ENCODE results near the gene CYSLTR1. TPM values are rescaled to one million over a fixed set of nuclear protein-coding genes. Genes with fewer than 3 reads are reported as not detected.
"Not testable (repeated sequence)": the region's sequence is repeated elsewhere in the genome, so short reads cannot be mapped to it uniquely, and the experiment has no call there.

The CYSLTR1 gene
- total RNA-seq, 6 donors from 2014 or later = 0.67 to 7.0 (median 3.3) TPM

- Histone ChIP-seq H3K36me3 (no peaks in the 10 kb centered on the region), H3K4me1 (no peaks in the 10 kb centered on the region), H3K27ac (no peak overlapping the region), H3K27me3 (no peaks in the 10 kb centered on the region), H3K9me3 (no peaks in the 10 kb centered on the region), H3K4me3 (no peak overlapping the region)
- no peak for ATAC-seq (ENCODE audit: low FRiP score in 2 of 2)
- 62 to 74% methylated on average over 2 of the region's 2 CpGs for WGBS, 2 donors
- DNase-seq = no peak
- TF ChIP-seq POLR2AphosphoS5 (IDR thresholded peaks at IDR 0.05) = no peak
- TF ChIP-seq, protein P1, sequence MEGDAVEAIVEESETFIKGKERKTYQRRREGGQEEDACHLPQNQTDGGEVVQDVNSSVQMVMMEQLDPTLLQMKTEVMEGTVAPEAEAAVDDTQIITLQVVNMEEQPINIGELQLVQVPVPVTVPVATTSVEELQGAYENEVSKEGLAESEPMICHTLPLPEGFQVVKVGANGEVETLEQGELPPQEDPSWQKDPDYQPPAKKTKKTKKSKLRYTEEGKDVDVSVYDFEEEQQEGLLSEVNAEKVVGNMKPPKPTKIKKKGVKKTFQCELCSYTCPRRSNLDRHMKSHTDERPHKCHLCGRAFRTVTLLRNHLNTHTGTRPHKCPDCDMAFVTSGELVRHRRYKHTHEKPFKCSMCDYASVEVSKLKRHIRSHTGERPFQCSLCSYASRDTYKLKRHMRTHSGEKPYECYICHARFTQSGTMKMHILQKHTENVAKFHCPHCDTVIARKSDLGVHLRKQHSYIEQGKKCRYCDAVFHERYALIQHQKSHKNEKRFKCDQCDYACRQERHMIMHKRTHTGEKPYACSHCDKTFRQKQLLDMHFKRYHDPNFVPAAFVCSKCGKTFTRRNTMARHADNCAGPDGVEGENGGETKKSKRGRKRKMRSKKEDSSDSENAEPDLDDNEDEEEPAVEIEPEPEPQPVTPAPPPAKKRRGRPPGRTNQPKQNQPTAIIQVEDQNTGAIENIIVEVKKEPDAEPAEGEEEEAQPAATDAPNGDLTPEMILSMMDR (IDR thresholded peaks at IDR 0.05) = no peak
- no peak for TF ChIP-seq EP300 (IDR thresholded peaks at IDR 0.05)
- no peak for TF ChIP-seq POLR2A (IDR thresholded peaks at IDR 0.05)
These were observed 43.9 kb downstream of the CYSLTR1 start for GRCh38 chrX:78283511-78283910.

DNA sequence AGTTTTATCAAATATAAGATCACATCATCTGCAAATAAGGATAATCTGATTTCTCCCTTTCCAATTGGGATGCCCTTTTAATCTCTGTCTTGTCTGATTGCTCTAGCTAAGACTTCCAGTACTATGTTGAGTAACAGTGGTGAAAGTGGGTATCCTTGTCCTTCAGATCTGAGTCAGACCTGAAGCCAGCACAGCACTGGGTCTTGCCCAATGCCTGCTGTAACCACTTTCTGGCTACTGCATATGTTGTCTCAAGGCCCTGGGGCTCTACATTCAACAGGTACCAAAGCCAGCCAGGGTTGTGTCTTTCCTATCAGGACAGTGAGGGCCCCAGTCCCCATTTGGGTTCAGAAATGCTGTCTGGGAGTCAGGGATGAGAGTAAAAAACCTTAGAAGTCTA is 90.3 kb downstream of the CYSLTR1 start:
- Histone ChIP-seq H3K27ac (no peak overlapping the region), H3K4me1 (no peaks in the 10 kb centered on the region), H3K4me3 (no peak overlapping the region), H3K36me3 (no peaks in the 10 kb centered on the region), H3K27me3 (no peaks in the 10 kb centered on the region), H3K9me3 (no peaks in the 10 kb centered on the region)
- no peak for DNase-seq
- ATAC-seq (ENCODE audit: low FRiP score in 2 of 2) = no peak
- no peak for TF ChIP-seq POLR2AphosphoS5 (IDR thresholded peaks at IDR 0.05)

DNA sequence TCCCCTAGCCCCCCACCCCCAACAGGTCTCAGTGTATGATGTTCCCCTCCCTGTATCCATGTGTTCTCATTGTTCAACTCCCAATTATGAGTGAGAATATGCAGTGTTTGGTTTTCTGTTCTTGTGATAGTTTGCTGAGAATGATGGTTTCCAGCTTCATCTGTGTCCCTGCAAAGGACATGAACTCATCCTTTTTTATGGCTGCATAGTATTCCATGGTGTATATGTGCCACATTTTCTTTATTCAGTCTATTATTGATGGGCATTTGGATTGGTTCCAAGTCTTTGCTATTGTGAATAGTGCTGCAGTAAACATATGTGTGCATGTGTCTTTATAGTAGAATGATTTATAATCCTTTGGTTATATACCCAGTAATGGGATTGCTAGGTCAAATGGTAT is 101.4 kb downstream of the CYSLTR1 start:
- H3K4me1 ChIP-seq; ATAC-seq (ENCODE audit: low FRiP score in 2 of 2); DNase-seq; H3K4me3 ChIP-seq; H3K27me3 ChIP-seq; H3K9me3 ChIP-seq; H3K27ac ChIP-seq; H3K36me3 ChIP-seq: not testable (repeated sequence)

Other genes starting within 250 kb of the CYSLTR1 start
- 100 to 1,000 TPM in 5 of 6 donors, 10 to 100 TPM in 1; 57.6 to 295 (median 170) TPM for gene PGK1, start 223.4 kb downstream of the CYSLTR1 start, total RNA-seq
- gene TAF9B, start 188.0 kb downstream of the CYSLTR1 start, total RNA-seq = 10 to 100 TPM in 4 of 6 donors, 1 to 10 TPM in 2; 2.4 to 14.3 (median 11.1) TPM